Kidney epithelial cell (primary cell): ENCODE measurements around the gene ZNF165. TPM values are rescaled to one million over a fixed set of nuclear protein-coding genes. Genes with fewer than 3 reads are reported as not detected.
A peak's percentile ranks its signal among the peaks of the same experiment; 100 is the strongest.

Experiments
- DNase-seq: peaks from one replicate; pipeline ENCODE4 v3.0.0-alpha.2; 2010; ENCODE audit warnings: low read depth
- H3K27me3 ChIP-seq: 2 replicates; pipeline ENCODE4 v1.6.0; 2011; ENCODE audit warnings: low read length; ENCODE audit not compliant: control insufficient read depth, insufficient read depth
- H3K36me3 ChIP-seq: 2 replicates; pipeline ENCODE4 v1.5.1; 2011; ENCODE audit warnings: low read length; ENCODE audit not compliant: control insufficient read depth, insufficient read depth
- H3K4me3 ChIP-seq: 2 replicates; pipeline ENCODE4 v1.5.1; 2011; ENCODE audit warnings: low read depth, mild to moderate bottlenecking, control low read depth, low read length
- CTCF ChIP-seq: IDR thresholded peaks from 2 replicates; pipeline ENCODE4 v1.5.1; 2011; ENCODE audit warnings: mild to moderate bottlenecking, moderate library complexity, low read length, control low read depth, inconsistent platforms; ENCODE audit not compliant: insufficient read depth, poor library complexity, severe bottlenecking
- total RNA-seq: library from RNA; depleted of rRNA; stranded (reverse); fragments of >200 nt; gene quantifications from 2 replicates; pipeline ENCODE4 v1.2.3, GENCODE V29; 2015

ZNF165 gene
- total RNA-seq, 1 donor from 2014 or later = 16.8 TPM

- no peak for DNase-seq
- no peak for TF ChIP-seq CTCF
- H3K4me3 ChIP-seq = no peak overlapping the region
- no peaks in the 10 kb centered on the region for H3K36me3 ChIP-seq
- no peaks in the 10 kb centered on the region for H3K27me3 ChIP-seq
These were observed 1.5 kb upstream of the ZNF165 start for GRCh38 chr6:28078836-28079235.

GRCh38 chr6:28080631-28081485, 490 bp downstream of the ZNF165 start:
- H3K27me3 ChIP-seq = no peaks in the 10 kb centered on the region
- TF ChIP-seq CTCF = no peak
- peak overlapping the region; percentile 79 for H3K4me3 ChIP-seq
- DNase-seq = peak; percentile 83
- H3K36me3 ChIP-seq = no peaks in the 10 kb centered on the region

- no peak for DNase-seq
- Histone ChIP-seq H3K27me3 (no peaks in the 10 kb centered on the region), H3K4me3 (peak overlapping the region; percentile 79), H3K36me3 (no peaks in the 10 kb centered on the region)
- no peak for TF ChIP-seq CTCF
These were observed 1.1 kb downstream of the ZNF165 start for GRCh38 chr6:28081486-28081751.

GRCh38 chr6:28082939-28083338, 2.6 kb downstream of the ZNF165 start:
- DNase-seq = no peak
- H3K4me3 ChIP-seq = no peak overlapping the region
- no peaks in the 10 kb centered on the region for H3K27me3 ChIP-seq
- H3K36me3 ChIP-seq = no peaks in the 10 kb centered on the region
- TF ChIP-seq CTCF = no peak

GRCh38 chr6:28089054-28089453, 8.7 kb downstream of the ZNF165 start:
- Histone ChIP-seq H3K27me3 (no peaks in the 10 kb centered on the region), H3K4me3 (no peak overlapping the region), H3K36me3 (no peaks in the 10 kb centered on the region)
- DNase-seq = no peak
- TF ChIP-seq CTCF = no peak
